HCT116 (cell line): Measurements from ENCODE around the gene SPNS1. TPM values are rescaled to one million over a fixed set of nuclear protein-coding genes. Genes with fewer than 3 reads are reported as not detected.

Source experiments
- ATAC-seq: fragments of 200-7000 bp; cut with Tn5 transposase; 2 replicates; pipeline ENCODE4 v1.9.1; 2020; ENCODE audit warnings: mild to moderate bottlenecking, moderate library complexity
- BruUV-seq: library from RNA; stranded (reverse); fragments of 400-500 nt; replicated peaks from 2 replicates; lab custom pipeline; 2021; lab: Mats Ljungman, UMichigan
- CTCF ChIA-PET: fragments of 300-600 bp; sonication (Branson Sonifier 250); formaldehyde crosslinking; loops from one replicate; lab custom pipeline; 2021; ENCODE audit warnings: antibody characterized with exemption; lab: Charles Lee
- POLR2A ChIA-PET: fragments of 300-600, 350-600 bp; sonication (Branson Sonifier 250); formaldehyde crosslinking; loops from one replicate; lab custom pipeline; 2021; ENCODE audit warnings: antibody characterized with exemption; lab: Charles Lee
- RAD21 ChIA-PET, 2 experiments: fragments of 300-600 bp; sonication (Branson Sonifier 250); formaldehyde crosslinking; loops; one replicate each; lab custom pipeline; 2023; ENCODE audit warnings: low total read pairs in 2 of 2; ENCODE audit not compliant: uncharacterized antibody in 2 of 2, unreplicated experiment in 2 of 2, low non-redundant PET in 1 of 2; lab: Charles Lee
- DNase-seq: peaks from one replicate; pipeline ENCODE4 v3.0.0-alpha.2; 2010; ENCODE audit warnings: low read depth, low spot score
- H2AFZ ChIP-seq: fragments of 200-600 bp; shearing (Covaris generic), sonication (generic); 2 replicates; pipeline ENCODE4 v1.6.1; 2017; ENCODE audit warnings: low read depth, mixed run types, mixed read lengths, antibody characterized with exemption, low read length; ENCODE audit not compliant: poor library complexity, severe bottlenecking
- H3K27ac ChIP-seq: 2 replicates; pipeline ENCODE4 v1.5.1; 2012; ENCODE audit warnings: low read depth, low read length
- H3K27me3 ChIP-seq: fragments of 200-600 bp; sonication (generic); 2 replicates; pipeline ENCODE4 v1.6.1; 2016; ENCODE audit warnings: mixed run types, low read length, mixed read lengths; ENCODE audit not compliant: insufficient read depth
- H3K36me3 ChIP-seq, 2 experiments: fragments of 200-500 bp in 1 of 2; fragments of 200-600 bp in 1 of 2; sonication (Bioruptor generic) in 1 of 2; sonication (generic) in 1 of 2; 2 replicates each; pipeline versions ENCODE4 v1.5.1 to v1.6.1; 2014 to 2016; ENCODE audit warnings: low read length in 2 of 2, inconsistent platforms in 1 of 2, mixed read lengths in 1 of 2, mixed run types in 1 of 2; ENCODE audit not compliant: insufficient read depth in 2 of 2, control insufficient read depth in 1 of 2
- H3K4me1 ChIP-seq, 2 experiments: fragments of 200-600 bp in 1 of 2; sonication (generic) in 1 of 2; 2 replicates each; pipeline versions ENCODE4 v1.5.1 to v1.6.1; 2012 to 2017; ENCODE audit warnings: low read length in 2 of 2, inconsistent platforms in 1 of 2, mild to moderate bottlenecking in 1 of 2, mixed read lengths in 1 of 2, mixed run types in 1 of 2, moderate library complexity in 1 of 2; ENCODE audit not compliant: insufficient read depth in 2 of 2, control insufficient read depth in 1 of 2
- H3K4me2 ChIP-seq: fragments of 200-600 bp; sonication (generic); 2 replicates; pipeline ENCODE4 v1.6.1; 2017; ENCODE audit warnings: mixed run types, low read length, mixed read lengths
- H3K4me3 ChIP-seq, 2 experiments: fragments of 200-600 bp in 1 of 2; sonication (generic) in 1 of 2; replicated peaks in 1 of 2; 2 replicates each; pipeline ENCODE4 v1.5.1; 2011 to 2016; ENCODE audit warnings: low read length in 2 of 2, control low read depth in 1 of 2, low read depth in 1 of 2, mild to moderate bottlenecking in 1 of 2, mixed read lengths in 1 of 2, mixed run types in 1 of 2
- H3K79me2 ChIP-seq: fragments of 200-600 bp; sonication (generic); 2 replicates; pipeline ENCODE4 v1.6.1; 2017; ENCODE audit warnings: mild to moderate bottlenecking, mixed run types, low read length, moderate library complexity, mixed read lengths; ENCODE audit not compliant: insufficient read depth
- H3K9ac ChIP-seq: fragments of 200-600 bp; sonication (generic); 2 replicates; pipeline ENCODE4 v1.6.1; 2016; ENCODE audit warnings: low read length, mixed read lengths
- H3K9me2 ChIP-seq: fragments of 200-600 bp; sonication (generic), shearing (Covaris generic); 2 replicates; pipeline ENCODE4 v1.6.1; 2017; ENCODE audit warnings: mixed run types, mild to moderate bottlenecking, moderate library complexity; ENCODE audit not compliant: insufficient read depth
- H3K9me3 ChIP-seq, 2 experiments: fragments of 200-500 bp in 1 of 2; fragments of 200-600 bp in 1 of 2; sonication (Bioruptor generic) in 1 of 2; sonication (generic) in 1 of 2; 2 replicates each; pipeline ENCODE4 v1.6.1; 2014 to 2017; ENCODE audit warnings: low read length in 2 of 2, mixed read lengths in 2 of 2, inconsistent platforms in 1 of 2, low read depth in 1 of 2, mild to moderate bottlenecking in 1 of 2, mixed run types in 1 of 2, moderate library complexity in 1 of 2; ENCODE audit not compliant: control insufficient read depth in 1 of 2, insufficient read depth in 1 of 2
- H4K20me1 ChIP-seq: fragments of 200-600 bp; sonication (generic), shearing (Covaris generic); 2 replicates; pipeline ENCODE4 v1.6.1; 2017; ENCODE audit warnings: mixed run types, mild to moderate bottlenecking, moderate library complexity; ENCODE audit not compliant: insufficient read depth
- CEBPB ChIP-seq: IDR thresholded peaks from 2 replicates; pipeline ENCODE4 v1.6.1; 2012; ENCODE audit warnings: low read depth
- CTCF ChIP-seq, 3 experiments: fragments of 200-600 bp in 1 of 3; sonication (generic) in 1 of 3; IDR thresholded peaks in 2 of 3; conservative IDR thresholded peaks in 1 of 3; 2 replicates each; pipeline ENCODE4 v1.5.1; 2012 to 2017; ENCODE audit warnings: low read depth in 2 of 3, low read length in 2 of 3, antibody characterized with exemption in 1 of 3, borderline replicate concordance in 1 of 3, control low read depth in 1 of 3, mild to moderate bottlenecking in 1 of 3, mixed read lengths in 1 of 3, mixed run types in 1 of 3, moderate library complexity in 1 of 3; ENCODE audit not compliant: insufficient read depth in 1 of 3
- ELF1 ChIP-seq: IDR thresholded peaks from 2 replicates; pipeline ENCODE4 v1.6.1; 2012; ENCODE audit warnings: low read depth, borderline replicate concordance
- JUND ChIP-seq: IDR thresholded peaks from 2 replicates; pipeline ENCODE4 v1.6.1; 2012
- MAX ChIP-seq: IDR thresholded peaks from 2 replicates; pipeline ENCODE4 v1.6.1; 2012
- POLR2A ChIP-seq: IDR thresholded peaks from 2 replicates; pipeline ENCODE4 v1.7.0; 2011; ENCODE audit warnings: borderline replicate concordance; ENCODE audit not compliant: insufficient read depth, insufficient read length; ENCODE audit errors: extremely low read depth
- RAD21 ChIP-seq: IDR thresholded peaks from 2 replicates; pipeline ENCODE4 v1.6.1; 2012; ENCODE audit warnings: low read depth, mild to moderate bottlenecking
- REST ChIP-seq: IDR thresholded peaks from 2 replicates; pipeline ENCODE4 v1.6.1; 2012; ENCODE audit warnings: low read depth
- SIN3A ChIP-seq: IDR thresholded peaks from 2 replicates; pipeline ENCODE4 v1.6.1; 2012; ENCODE audit warnings: low read depth
- SP1 ChIP-seq: IDR thresholded peaks from 2 replicates; pipeline ENCODE4 v1.6.1; 2012; ENCODE audit warnings: low read depth
- SRF ChIP-seq: IDR thresholded peaks from 2 replicates; pipeline ENCODE4 v1.6.1; 2012; ENCODE audit warnings: low read depth
- TCF7L2 ChIP-seq: IDR thresholded peaks from 2 replicates; pipeline ENCODE4 v1.7.0; 2011; ENCODE audit warnings: borderline replicate concordance, inconsistent platforms; ENCODE audit not compliant: insufficient read depth, insufficient read length; ENCODE audit errors: extremely low read depth
- ZFX ChIP-seq: fragments of 450-650 bp; IDR thresholded peaks from 2 replicates; pipeline ENCODE4 v1.6.1; 2017
- ZNF274 ChIP-seq: fragments of 200-500 bp; sonication (Bioruptor generic); IDR thresholded peaks from 2 replicates; pipeline ENCODE4 v1.6.1; 2014; ENCODE audit warnings: mild to moderate bottlenecking, low read depth, low read length, inconsistent platforms
- intact Hi-C: fragments of 100-400 bp; cut with micrococcal nuclease; formaldehyde crosslinking; loops from 2 replicates; pipeline ENCODE4 v1.10.0; 2022
- total RNA-seq: library from RNA; stranded (reverse); gene quantifications from one replicate; pipeline ENCODE4 v1.2.1, GENCODE V29; 2021; ENCODE audit not compliant: unreplicated experiment

SPNS1 gene
- total RNA-seq, 1 experiment from 2014 or later = 32.3 TPM

GRCh38 chr16:28984619-28985135 is 10.1 kb downstream of the SPNS1 start, which contains the start of gene LAT:
Gene LAT (plus strand): TSS chr16:28985052. CDS start chr16:28985418, 366 bp downstream.
- Histone ChIP-seq H3K9me2 (no peaks in the 10 kb centered on the region), H2AFZ (no peak within 1 kb of the TSS), H3K4me3 (no peak within 1 kb of the TSS), H3K4me1 (no peaks in the 10 kb centered on the region), H3K9me3 (no peaks in the 10 kb centered on the region; a peak in 1 of 4 replicates), H3K79me2 (no peaks in the 10 kb centered on the region), H4K20me1 (no peaks in the 10 kb centered on the region), H3K36me3 (peaks cover 0 to 15% of the 10 kb centered on the region in 2 experiments; a peak in 2 of 4 replicates), H3K27me3 (no peaks in the 10 kb centered on the region), H3K27ac (no peak within 1 kb of the TSS), H3K4me2 (no peak within 1 kb of the TSS), H3K9ac (no peak within 1 kb of the TSS)
- TF ChIP-seq CEBPB (no peak), POLR2A (no peak), SRF (no peak), JUND (no peak)
- RAD21 ChIA-PET = no interaction called here
- ATAC-seq = no peak
- intact Hi-C loops = no loop called here
- CTCF ChIA-PET = no interaction called here
- POLR2A ChIA-PET = no interaction called here
- no peak for DNase-seq
- BruUV-seq = no TSS peak

GRCh38 chr16:28985211-28986041 is 10.8 kb downstream of the SPNS1 start:
- no peak overlapping the region for H3K27ac ChIP-seq
- intact Hi-C loops = no loop called here
- ChIA-PET POLR2A (no interaction called here), RAD21 (no interaction called here), CTCF (no interaction called here)
- H4K20me1 ChIP-seq = no peaks in the 10 kb centered on the region
- no peak for ATAC-seq
- no TSS peak for BruUV-seq
- no peaks in the 10 kb centered on the region for H3K27me3 ChIP-seq
- H3K79me2 ChIP-seq = no peaks in the 10 kb centered on the region
- no peaks in the 10 kb centered on the region for H3K4me1 ChIP-seq
- no peak overlapping the region for H3K9ac ChIP-seq
- DNase-seq = no peak
- peaks cover 0 to 15% of the 10 kb centered on the region in 2 experiments; a peak in 2 of 4 replicates for H3K36me3 ChIP-seq
- no peaks in the 10 kb centered on the region for H3K9me2 ChIP-seq
- no peak overlapping the region for H3K4me2 ChIP-seq
- no peak overlapping the region for H2AFZ ChIP-seq
- no peaks in the 10 kb centered on the region; a peak in 1 of 4 replicates for H3K9me3 ChIP-seq
- H3K4me3 ChIP-seq = no peak overlapping the region
- TF ChIP-seq ZFX = no peak
- no peak for TF ChIP-seq SIN3A
- TF ChIP-seq JUND = no peak
- TF ChIP-seq ZNF274 = no peak
- TF ChIP-seq MAX = no peak
- no peak for TF ChIP-seq ELF1
- no peak for TF ChIP-seq CTCF (IDR thresholded peaks at IDR 0.05 in 2 of 3, conservative IDR thresholded peaks at IDR 0.05 in 1 of 3; ENCODE audit: borderline replicate concordance in 1 of 3, insufficient read depth in 1 of 3, low read depth in 2 of 3, low read length in 2 of 3)
- TF ChIP-seq TCF7L2 = no peak
- TF ChIP-seq SP1 = no peak
- TF ChIP-seq REST = no peak
- no peak for TF ChIP-seq RAD21
